Lower lobe of right lung (tissue), 2 donors: ENCODE measurements around the gene RPTOR. TPM values are rescaled to one million over a fixed set of nuclear protein-coding genes. Genes with fewer than 3 reads are reported as not detected.

Experiments used
- ATAC-seq, 2 donors: fragments of 200-7000 bp; cut with Tn5 transposase; one replicate each; pipeline ENCODE4 v1.9.1; 2020 to 2022; ENCODE audit warnings: mild to moderate bottlenecking in 2 of 2, moderate library complexity in 2 of 2
- DNase-seq: peaks from one replicate; pipeline ENCODE4 v3.0.0-alpha.2; 2020
- H3K27ac ChIP-seq: fragments of 200-600 bp; one replicate; pipeline ENCODE4 v1.8.0; 2022
- H3K27me3 ChIP-seq: fragments of 200-600 bp; one replicate; pipeline ENCODE4 v1.8.0; 2022; ENCODE audit warnings: low read depth
- H3K36me3 ChIP-seq: fragments of 200-600 bp; one replicate; pipeline ENCODE4 v1.8.0; 2022; ENCODE audit warnings: mild to moderate bottlenecking
- H3K4me1 ChIP-seq: fragments of 200-600 bp; one replicate; pipeline ENCODE4 v1.8.0; 2022
- H3K4me3 ChIP-seq: fragments of 200-600 bp; one replicate; pipeline ENCODE4 v1.8.0; 2022; ENCODE audit warnings: mild to moderate bottlenecking
- H3K9me3 ChIP-seq: fragments of 200-600 bp; one replicate; pipeline ENCODE4 v1.8.0; 2022
- intact Hi-C: fragments of 100-400 bp; cut with DNase I; formaldehyde crosslinking; loops from one replicate; pipeline ENCODE4 v1.11.0; 2022
- total RNA-seq: library from RNA; stranded (reverse); fragmentation: NEBNext Ultra II Directional; extraction: Animal tissue kit (Norgen Biotek cat#: 25700); gene quantifications from one replicate; pipeline ENCODE4 v1.2.1, GENCODE V29; 2021
- TF ChIP-seq, protein P1 (sequence below): fragments of 200-600 bp; IDR thresholded peaks from one replicate; pipeline ENCODE4 v1.8.0; 2022; ENCODE audit warnings: antibody characterized with exemption, mild to moderate bottlenecking
- donor health status: DM: no; HTN: yes; CAD: no; lungs with severe emphysema.

The RPTOR gene
- total RNA-seq, 1 donor from 2014 or later: 34.0 TPM

DNA sequence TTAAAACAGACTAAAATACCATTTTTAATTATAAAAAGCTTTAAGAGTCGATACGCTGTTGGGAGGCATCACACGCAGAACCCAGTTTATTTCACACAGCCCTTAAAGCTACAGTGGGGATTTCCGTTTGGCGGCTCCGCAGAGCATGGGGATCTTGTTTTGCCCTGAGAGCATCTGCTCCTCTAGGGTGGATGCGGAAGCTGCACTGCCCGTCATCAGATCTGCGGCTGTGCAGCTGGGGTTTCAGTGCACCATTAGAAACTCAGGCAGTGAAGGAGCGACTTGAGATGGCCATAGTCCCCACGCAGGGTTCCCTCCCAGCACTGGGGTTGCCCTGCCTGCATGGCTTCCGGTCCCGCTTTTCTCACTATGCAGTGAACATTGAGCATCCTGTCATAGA, 384.8 kb downstream of the RPTOR start:
- H3K27me3 ChIP-seq: no peaks in the 10 kb centered on the region
- peaks cover 32% of the 10 kb centered on the region for H3K36me3 ChIP-seq
- no peak overlapping the region for H3K27ac ChIP-seq
- no peak overlapping the region for H3K4me3 ChIP-seq
- DNase-seq (no peak), ATAC-seq (no peak)
- H3K4me1 ChIP-seq: peaks cover 10% of the 10 kb centered on the region
- intact Hi-C loops: no loop called here
- H3K9me3 ChIP-seq: no peaks in the 10 kb centered on the region
- TF ChIP-seq, protein P1, sequence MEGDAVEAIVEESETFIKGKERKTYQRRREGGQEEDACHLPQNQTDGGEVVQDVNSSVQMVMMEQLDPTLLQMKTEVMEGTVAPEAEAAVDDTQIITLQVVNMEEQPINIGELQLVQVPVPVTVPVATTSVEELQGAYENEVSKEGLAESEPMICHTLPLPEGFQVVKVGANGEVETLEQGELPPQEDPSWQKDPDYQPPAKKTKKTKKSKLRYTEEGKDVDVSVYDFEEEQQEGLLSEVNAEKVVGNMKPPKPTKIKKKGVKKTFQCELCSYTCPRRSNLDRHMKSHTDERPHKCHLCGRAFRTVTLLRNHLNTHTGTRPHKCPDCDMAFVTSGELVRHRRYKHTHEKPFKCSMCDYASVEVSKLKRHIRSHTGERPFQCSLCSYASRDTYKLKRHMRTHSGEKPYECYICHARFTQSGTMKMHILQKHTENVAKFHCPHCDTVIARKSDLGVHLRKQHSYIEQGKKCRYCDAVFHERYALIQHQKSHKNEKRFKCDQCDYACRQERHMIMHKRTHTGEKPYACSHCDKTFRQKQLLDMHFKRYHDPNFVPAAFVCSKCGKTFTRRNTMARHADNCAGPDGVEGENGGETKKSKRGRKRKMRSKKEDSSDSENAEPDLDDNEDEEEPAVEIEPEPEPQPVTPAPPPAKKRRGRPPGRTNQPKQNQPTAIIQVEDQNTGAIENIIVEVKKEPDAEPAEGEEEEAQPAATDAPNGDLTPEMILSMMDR: no peak

GRCh38 chr17:80930335-80931279, 386.0 kb downstream of the RPTOR start:
- ATAC-seq (no peak), DNase-seq (no peak)
- TF ChIP-seq, protein P1: no peak
- Histone ChIP-seq H3K36me3 (peaks cover 20% of the 10 kb centered on the region), H3K27ac (no peak overlapping the region), H3K4me3 (no peak overlapping the region), H3K4me1 (peaks cover 10% of the 10 kb centered on the region), H3K9me3 (no peaks in the 10 kb centered on the region), H3K27me3 (no peaks in the 10 kb centered on the region)
- intact Hi-C loops: no loop called here

GRCh38 chr17:80931421-80932265, 387.0 kb downstream of the RPTOR start:
- H3K4me1 ChIP-seq: peaks cover 5% of the 10 kb centered on the region
- peak in 1 of 2 donors; percentile 40 for ATAC-seq
- H3K36me3 ChIP-seq: peaks cover 10% of the 10 kb centered on the region
- intact Hi-C loops: no loop called here
- TF ChIP-seq, protein P1: no peak
- no peak for DNase-seq
- no peak overlapping the region for H3K27ac ChIP-seq
- H3K4me3 ChIP-seq: no peak overlapping the region
- H3K27me3 ChIP-seq: no peaks in the 10 kb centered on the region
- no peaks in the 10 kb centered on the region for H3K9me3 ChIP-seq

DNA sequence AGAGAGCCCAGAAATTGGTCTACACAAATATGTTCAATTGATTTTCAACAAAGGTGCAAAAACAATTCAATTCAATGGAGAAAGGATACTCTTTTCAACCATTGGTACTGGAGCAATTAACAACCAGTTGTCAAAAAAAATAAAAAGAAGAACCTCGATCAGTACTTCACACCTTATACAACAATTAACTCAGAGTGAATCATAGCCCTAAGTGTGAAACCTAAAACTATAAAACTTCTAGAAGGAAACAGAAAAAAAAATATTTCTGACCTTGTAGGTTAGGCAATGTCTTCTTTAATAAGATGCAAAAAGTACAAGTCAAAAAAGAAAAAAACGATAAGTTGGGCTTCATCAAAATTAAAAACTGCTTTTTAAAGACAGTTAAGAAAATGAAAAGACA, 390.9 kb downstream of the RPTOR start:
- no peak overlapping the region for H3K4me3 ChIP-seq
- intact Hi-C loops: no loop called here
- no peak for ATAC-seq

GRCh38 chr17:80936218-80936617, 391.6 kb downstream of the RPTOR start:
- ATAC-seq (no peak), DNase-seq (no peak)
- Histone ChIP-seq H3K4me1 (peaks cover 10% of the 10 kb centered on the region), H3K27me3 (no peaks in the 10 kb centered on the region), H3K27ac (no peak overlapping the region), H3K4me3 (no peak overlapping the region), H3K36me3 (peaks cover 5% of the 10 kb centered on the region), H3K9me3 (no peaks in the 10 kb centered on the region)
- intact Hi-C loops: no loop called here
- TF ChIP-seq, protein P1: no peak

More for the DNA sequence above, 390.9 kb downstream of the RPTOR start:
- Histone ChIP-seq H3K9me3 (no peaks in the 10 kb centered on the region), H3K27me3 (no peaks in the 10 kb centered on the region), H3K4me1 (peaks cover 9% of the 10 kb centered on the region), H3K36me3 (peaks cover under 1% of the 10 kb centered on the region), H3K27ac (no peak overlapping the region)
- DNase-seq: no peak
- TF ChIP-seq, protein P1: no peak
